ENCODE measurements around the gene IL20. TPM values are rescaled to one million over a fixed set of nuclear protein-coding genes. Genes with fewer than 3 reads are reported as not detected.

IL20 gene
- polyA plus RNA-seq, 2 of the 4 experiments (the other 2 are of a cell fraction): 0.05 TPM; not detected in 1

- ATAC-seq (no peak), FAIRE-seq (no peak), DNase-seq (ENCODE audit: low read depth in 1 of 2, low spot score in 1 of 2) (no peak)
- Histone ChIP-seq H3K4me2 (no peak overlapping the region), H3K4me1 (peaks cover 33% of the 10 kb centered on the region), H3K4me3 (no peak overlapping the region), H3K27ac (no peak overlapping the region), H3K9me3 (no peaks in the 10 kb centered on the region)
- no peak for TF ChIP-seq JUNB (IDR thresholded peaks at IDR 0.05)
- TF ChIP-seq CTCF (IDR thresholded peaks at IDR 0.05): no peak
- TF ChIP-seq BHLHE40 (IDR thresholded peaks at IDR 0.05; ENCODE audit: low read depth, low read length): no peak
- TF ChIP-seq HEYL (CRISPR knock-in tag; IDR thresholded peaks at IDR 0.05): no peak
- TF ChIP-seq KDM5A (IDR thresholded peaks at IDR 0.05): no peak
- no peak for TF ChIP-seq RFX5 (IDR thresholded peaks at IDR 0.05)
- TF ChIP-seq ZFP36 (IDR thresholded peaks at IDR 0.05; ENCODE audit: borderline replicate concordance, partially characterized antibody): no peak
- TF ChIP-seq BCL3 (IDR thresholded peaks at IDR 0.05): no peak
- TF ChIP-seq POLR2A (IDR thresholded peaks at IDR 0.05; ENCODE audit: low read length): no peak
- no peak for TF ChIP-seq TP53 (CRISPR knock-in tag; IDR thresholded peaks at IDR 0.05)
- TF ChIP-seq MAZ (IDR thresholded peaks at IDR 0.05; ENCODE audit: borderline replicate concordance, low read depth, low read length): no peak
- TF ChIP-seq HOXB13 (CRISPR knock-in tag; IDR thresholded peaks at IDR 0.05; ENCODE audit: low read depth): no peak
- no peak for TF ChIP-seq EHMT2 (IDR thresholded peaks at IDR 0.05; ENCODE audit: low read depth)
- TF ChIP-seq HDAC2 (IDR thresholded peaks at IDR 0.05): no peak
- no peak for TF ChIP-seq CBX8 (IDR thresholded peaks at IDR 0.05)
- TF ChIP-seq RCOR1 (IDR thresholded peaks at IDR 0.05; ENCODE audit: low read depth, low read length): no peak
- POLR2A ChIA-PET: no interaction called here
- CTCF ChIA-PET: interaction anchor here (1.7 kb wide), 1 partner anchor 9 kb away, joined by 4 read pairs; no protein-coding TSS in a partner anchor
- 83% methylated on average over 1 of the region's 1 CpG for WGBS (ENCODE audit: missing lambda C conversion rate)
Observed at GRCh38 chr1:206902702-206903101, 37.3 kb downstream of the IL20 start.

- ChIA-PET POLR2A (no interaction called here), CTCF (interaction anchor here (0.6 to 1.7 kb wide), 2 partner anchors 8 to 75 kb away, joined by 3 to 4 read pairs; no protein-coding TSS in a partner anchor)
- Histone ChIP-seq H3K27ac (no peak overlapping the region), H3K9me3 (no peaks in the 10 kb centered on the region), H3K4me3 (no peak overlapping the region), H3K4me2 (no peak overlapping the region), H3K4me1 (peaks cover 24% of the 10 kb centered on the region)
- TF ChIP-seq CHD2 (IDR thresholded peaks at IDR 0.05; ENCODE audit: low read length, partially characterized antibody) (no peak), POLR2A (IDR thresholded peaks at IDR 0.05; ENCODE audit: low read length) (no peak), RCOR1 (IDR thresholded peaks at IDR 0.05; ENCODE audit: low read depth, low read length) (no peak), ZSCAN20 (CRISPR knock-in tag; IDR thresholded peaks at IDR 0.05) (no peak), REST (IDR thresholded peaks at IDR 0.05) (no peak)
- no peak for FAIRE-seq
- DNase-seq (ENCODE audit: low read depth in 1 of 2, low spot score in 1 of 2): no peak
- 57% methylated on average over 2 of the region's 2 CpGs for WGBS (ENCODE audit: missing lambda C conversion rate)
- ATAC-seq: no peak
Observed at GRCh38 chr1:206903687-206904086, 38.3 kb downstream of the IL20 start.
